A673 (cell line): ENCODE results near the gene UBALD1. TPM values are rescaled to one million over a fixed set of nuclear protein-coding genes. Genes with fewer than 3 reads are reported as not detected.

Experiments used
- BruUV-seq: library from RNA; stranded (reverse); fragments of 400-500 nt; replicated peaks from 2 replicates; lab custom pipeline; 2021; lab: Mats Ljungman, UMichigan
- CTCF ChIA-PET: fragments of 300-600 bp; sonication (Branson Sonifier 250); formaldehyde crosslinking; loops from one replicate; lab custom pipeline; 2022; ENCODE audit warnings: antibody characterized with exemption; lab: Charles Lee
- POLR2A ChIA-PET: fragments of 300-600 bp; sonication (Branson Sonifier 250); formaldehyde crosslinking; loops from one replicate; lab custom pipeline; 2022; ENCODE audit warnings: antibody characterized with exemption; ENCODE audit not compliant: low non-redundant PET; lab: Charles Lee
- DNase-seq: peaks from one replicate; pipeline ENCODE4 v3.0.0-alpha.2; 2015; ENCODE audit warnings: low spot score
- H3K27ac ChIP-seq: fragments of 200-600 bp; sonication (generic); 2 replicates; pipeline ENCODE4 v1.5.1; 2016; ENCODE audit warnings: mixed run types, low read depth, mild to moderate bottlenecking, mixed read lengths, antibody characterized with exemption, low read length; ENCODE audit not compliant: poor library complexity, severe bottlenecking
- H3K27me3 ChIP-seq: fragments of 200-600 bp; sonication (generic); replicated peaks from 2 replicates; pipeline ENCODE4 v1.6.1; 2017; ENCODE audit warnings: mixed run types, low read depth, mild to moderate bottlenecking, mixed read lengths, antibody characterized with exemption, low read length; ENCODE audit not compliant: insufficient read depth, poor library complexity
- H3K36me3 ChIP-seq: fragments of 200-600 bp; sonication (generic); 2 replicates; pipeline ENCODE4 v1.6.1; 2016; ENCODE audit warnings: mixed run types, mild to moderate bottlenecking, mixed read lengths, antibody characterized with exemption, low read length; ENCODE audit not compliant: insufficient read depth, poor library complexity, severe bottlenecking
- H3K4me1 ChIP-seq: fragments of 200-600 bp; sonication (generic); 2 replicates; pipeline ENCODE4 v1.6.1; 2017; ENCODE audit warnings: mixed run types, mild to moderate bottlenecking, mixed read lengths, antibody characterized with exemption, low read length; ENCODE audit not compliant: insufficient read depth, poor library complexity, severe bottlenecking
- H3K4me3 ChIP-seq: fragments of 200-600 bp; sonication (generic); 2 replicates; pipeline ENCODE4 v1.5.1; 2016; ENCODE audit warnings: low read depth, mixed run types, mild to moderate bottlenecking, mixed read lengths, low read length; ENCODE audit not compliant: poor library complexity, severe bottlenecking
- H3K9me3 ChIP-seq: fragments of 200-600 bp; sonication (generic); 2 replicates; pipeline ENCODE4 v1.6.1; 2016; ENCODE audit warnings: mixed run types, low read depth, mild to moderate bottlenecking, mixed read lengths, antibody characterized with exemption, low read length; ENCODE audit not compliant: poor library complexity, severe bottlenecking
- EZH2 ChIP-seq: fragments of 200-600 bp; sonication (generic); IDR thresholded peaks from 2 replicates; pipeline ENCODE4 v1.6.1; 2017; ENCODE audit warnings: borderline replicate concordance, low read depth, mild to moderate bottlenecking, mixed read lengths, antibody characterized with exemption, low read length; ENCODE audit not compliant: poor library complexity, severe bottlenecking
- intact Hi-C: fragments of 100-400 bp; cut with micrococcal nuclease; formaldehyde crosslinking; loops from one replicate; pipeline ENCODE4 v1.10.0; 2022; ENCODE audit not compliant: unreplicated experiment
- total RNA-seq: library from RNA; stranded (reverse); gene quantifications from 2 replicates; pipeline ENCODE4 v1.2.3, GENCODE V29; 2021
- TF ChIP-seq, protein P1 (sequence below): fragments of 300-800, 200-600 bp; sonication (generic); conservative IDR thresholded peaks from 2 replicates; pipeline ENCODE4 v1.5.1; 2017; ENCODE audit warnings: low read depth, mild to moderate bottlenecking, antibody characterized with exemption, low read length, moderate library complexity, mixed read lengths

Gene UBALD1
- total RNA-seq, 1 experiment from 2014 or later, result 36.5 TPM

DNA sequence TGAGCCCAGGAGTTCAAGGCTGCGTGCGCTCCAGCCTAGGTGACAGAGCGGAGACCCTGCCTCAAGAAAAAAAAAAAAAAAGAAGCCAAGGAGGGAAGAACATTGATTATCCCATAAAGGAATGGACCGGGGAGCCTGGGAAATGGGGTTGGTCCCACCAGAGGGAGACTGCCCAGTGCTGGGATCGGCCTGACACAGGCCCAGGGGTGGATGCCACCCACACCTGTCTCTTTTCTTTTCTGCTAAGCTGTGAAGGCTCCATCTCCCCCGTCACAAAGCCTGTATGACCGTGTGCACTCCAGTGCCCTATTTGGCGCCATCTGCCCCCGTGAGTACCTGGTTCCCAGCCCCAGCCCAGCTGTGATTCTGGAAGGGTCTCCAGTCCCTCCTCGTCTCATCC lies 15.7 kb downstream of the UBALD1 start:
- Histone ChIP-seq H3K27me3 (no peaks in the 10 kb centered on the region), H3K4me1 (no peaks in the 10 kb centered on the region), H3K4me3 (no peak overlapping the region), H3K9me3 (no peaks in the 10 kb centered on the region), H3K27ac (no peak overlapping the region), H3K36me3 (no peaks in the 10 kb centered on the region)
- POLR2A ChIA-PET, result no interaction called here
- BruUV-seq, result no TSS peak
- CTCF ChIA-PET, result interaction anchor here (1.2 kb wide), 1 partner anchor 25 kb away, joined by 3 read pairs; the partner anchor contains the start of gene MGRN1
- no peak for DNase-seq
- intact Hi-C loops, result no loop called here
- TF ChIP-seq, protein P1, sequence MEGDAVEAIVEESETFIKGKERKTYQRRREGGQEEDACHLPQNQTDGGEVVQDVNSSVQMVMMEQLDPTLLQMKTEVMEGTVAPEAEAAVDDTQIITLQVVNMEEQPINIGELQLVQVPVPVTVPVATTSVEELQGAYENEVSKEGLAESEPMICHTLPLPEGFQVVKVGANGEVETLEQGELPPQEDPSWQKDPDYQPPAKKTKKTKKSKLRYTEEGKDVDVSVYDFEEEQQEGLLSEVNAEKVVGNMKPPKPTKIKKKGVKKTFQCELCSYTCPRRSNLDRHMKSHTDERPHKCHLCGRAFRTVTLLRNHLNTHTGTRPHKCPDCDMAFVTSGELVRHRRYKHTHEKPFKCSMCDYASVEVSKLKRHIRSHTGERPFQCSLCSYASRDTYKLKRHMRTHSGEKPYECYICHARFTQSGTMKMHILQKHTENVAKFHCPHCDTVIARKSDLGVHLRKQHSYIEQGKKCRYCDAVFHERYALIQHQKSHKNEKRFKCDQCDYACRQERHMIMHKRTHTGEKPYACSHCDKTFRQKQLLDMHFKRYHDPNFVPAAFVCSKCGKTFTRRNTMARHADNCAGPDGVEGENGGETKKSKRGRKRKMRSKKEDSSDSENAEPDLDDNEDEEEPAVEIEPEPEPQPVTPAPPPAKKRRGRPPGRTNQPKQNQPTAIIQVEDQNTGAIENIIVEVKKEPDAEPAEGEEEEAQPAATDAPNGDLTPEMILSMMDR, result no peak
- no peak for TF ChIP-seq EZH2

DNA sequence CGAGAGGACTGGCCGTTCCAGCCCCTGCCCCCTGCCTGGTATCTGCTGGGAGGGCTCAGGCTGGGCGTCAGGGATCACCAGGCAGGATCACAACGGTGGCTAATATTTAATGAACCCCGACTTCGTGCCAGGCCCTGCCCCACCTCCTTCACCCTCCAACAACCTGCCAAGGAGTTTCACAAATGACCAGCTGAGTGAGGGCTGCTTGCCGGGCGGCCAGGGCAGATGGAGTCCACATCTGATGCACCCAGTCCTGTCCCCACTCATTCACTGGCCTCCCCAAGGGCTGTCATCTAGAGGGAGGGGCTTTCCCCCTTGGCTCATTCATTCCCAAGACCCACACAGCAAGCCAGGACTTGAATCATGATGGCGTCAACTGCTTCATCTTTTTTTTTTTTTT lies 17.5 kb downstream of the UBALD1 start:
- Histone ChIP-seq H3K4me3 (no peak overlapping the region), H3K36me3 (no peaks in the 10 kb centered on the region), H3K27ac (no peak overlapping the region), H3K27me3 (no peaks in the 10 kb centered on the region), H3K4me1 (no peaks in the 10 kb centered on the region), H3K9me3 (no peaks in the 10 kb centered on the region)
- no TSS peak for BruUV-seq
- ChIA-PET POLR2A (no interaction called here), CTCF (no interaction called here)
- no peak for TF ChIP-seq EZH2
- TF ChIP-seq, protein P1, result no peak
- DNase-seq, result no peak
- intact Hi-C loops, result no loop called here

DNA sequence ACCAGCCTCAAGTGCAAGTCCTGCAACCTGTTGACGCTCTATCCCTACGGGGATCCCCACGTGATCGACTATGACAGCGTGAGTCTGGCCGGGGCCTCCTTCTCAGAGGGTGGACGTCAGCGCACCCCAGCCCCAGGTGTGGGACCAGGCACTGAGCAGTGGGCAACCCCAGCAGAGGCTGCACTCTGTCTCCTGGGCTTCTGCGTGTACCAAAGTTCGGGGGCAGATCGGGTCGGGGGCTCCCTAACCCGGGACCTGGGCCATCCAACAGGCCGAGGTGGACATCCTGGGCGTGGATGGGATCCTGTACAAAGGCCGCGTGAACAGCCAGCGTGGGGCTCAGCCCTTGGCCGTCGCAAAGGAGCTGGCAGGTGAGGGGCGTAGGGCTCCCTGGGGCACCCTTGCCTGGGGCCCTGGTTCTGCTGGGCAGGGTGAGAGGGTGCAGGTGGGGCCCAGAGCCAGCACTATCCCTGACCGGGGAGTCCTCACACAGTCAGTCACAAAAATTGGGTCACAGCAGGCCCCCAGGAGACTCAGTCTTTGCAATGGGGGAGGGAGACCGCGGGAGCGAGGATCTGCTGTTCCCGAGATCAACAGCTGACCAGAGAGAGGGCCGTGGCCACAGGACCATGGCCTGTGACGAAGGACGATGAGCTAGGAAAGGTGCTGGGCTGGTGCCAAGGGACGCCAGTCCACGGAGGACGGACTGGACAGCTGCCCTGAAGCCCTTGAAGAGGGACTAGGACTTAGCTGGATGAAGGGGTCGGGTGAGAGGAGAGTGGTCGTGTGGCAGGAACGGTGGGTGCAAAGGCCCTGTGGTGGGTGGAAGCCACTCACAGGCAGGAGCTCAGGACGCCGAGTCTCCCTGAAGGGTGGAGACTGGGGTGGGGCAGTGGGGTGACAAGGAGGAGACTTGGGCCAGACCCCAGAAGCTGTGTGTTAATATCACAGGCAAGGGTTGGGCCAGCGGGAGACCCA lies 20.0 kb downstream of the UBALD1 start:
- DNase-seq, result no peak
- CTCF ChIA-PET, result no interaction called here
- intact Hi-C loops, result no loop called here
- Histone ChIP-seq H3K4me1 (no peaks in the 10 kb centered on the region), H3K36me3 (no peaks in the 10 kb centered on the region), H3K27ac (no peak overlapping the region), H3K9me3 (no peaks in the 10 kb centered on the region), H3K27me3 (no peaks in the 10 kb centered on the region), H3K4me3 (no peak overlapping the region)
- no TSS peak for BruUV-seq
- no peak for TF ChIP-seq EZH2
- TF ChIP-seq, protein P1, result no peak
- POLR2A ChIA-PET, result interaction anchor here (0.5 kb wide), 1 partner anchor 9 kb away, joined by 5 read pairs; no protein-coding TSS in a partner anchor
